Thyroid gland (tissue), 4 donors: ENCODE results near the gene AZIN2.

Experiments
- POLR2A ChIP-seq, 2 donors: fragments of 450-650 bp; IDR thresholded peaks; one replicate each; pipeline ENCODE4 v1.6.1; 2017; ENCODE audit warnings: antibody characterized with exemption in 2 of 2, mild to moderate bottlenecking in 2 of 2, moderate library complexity in 1 of 2
- TF ChIP-seq, protein P1 (sequence below), 6 experiments: fragments of 200-600 bp in 3 of 6; fragments of 450-650 bp in 3 of 6; sonication (generic) in 3 of 6; IDR thresholded peaks; one replicate each; pipeline ENCODE4 v1.5.1; 2016 to 2019; ENCODE audit warnings: antibody characterized with exemption in 6 of 6, mild to moderate bottlenecking in 2 of 6, inconsistent platforms in 1 of 6, moderate library complexity in 1 of 6

DNA sequence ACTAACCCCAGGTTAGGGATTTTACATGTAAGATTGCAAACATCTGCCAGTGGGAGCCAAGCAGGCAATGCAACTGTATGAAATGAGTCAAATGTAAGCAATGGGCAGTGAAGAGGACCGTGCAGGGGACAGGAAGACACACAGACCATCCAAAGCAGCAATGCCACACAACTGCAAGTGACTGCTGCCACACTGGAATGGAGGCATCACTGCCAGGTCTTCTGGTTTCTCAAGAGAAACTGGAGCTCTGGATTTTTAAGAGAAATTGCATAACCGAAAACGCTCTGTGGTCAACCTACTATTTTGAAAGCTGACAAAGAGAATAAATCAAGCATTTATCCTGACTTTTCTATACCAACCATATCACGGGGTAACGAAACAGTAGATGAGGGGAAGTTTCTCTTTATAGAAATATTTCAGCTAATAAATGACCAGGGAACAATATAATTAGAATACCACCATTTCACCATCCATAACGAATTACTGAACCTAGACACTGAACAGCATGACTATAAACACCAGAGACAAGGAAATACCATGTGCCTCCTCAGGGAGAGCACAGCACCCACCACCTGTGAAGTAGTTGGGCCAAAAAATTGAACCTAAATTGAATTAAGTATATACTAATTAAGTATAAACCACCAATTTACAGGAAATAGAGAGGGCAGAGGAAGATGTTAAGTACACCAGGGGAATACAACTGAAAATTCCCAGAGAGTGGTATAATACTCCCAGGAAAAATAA is 48.7 kb upstream of the AZIN2 start:
- TF ChIP-seq, protein P1, sequence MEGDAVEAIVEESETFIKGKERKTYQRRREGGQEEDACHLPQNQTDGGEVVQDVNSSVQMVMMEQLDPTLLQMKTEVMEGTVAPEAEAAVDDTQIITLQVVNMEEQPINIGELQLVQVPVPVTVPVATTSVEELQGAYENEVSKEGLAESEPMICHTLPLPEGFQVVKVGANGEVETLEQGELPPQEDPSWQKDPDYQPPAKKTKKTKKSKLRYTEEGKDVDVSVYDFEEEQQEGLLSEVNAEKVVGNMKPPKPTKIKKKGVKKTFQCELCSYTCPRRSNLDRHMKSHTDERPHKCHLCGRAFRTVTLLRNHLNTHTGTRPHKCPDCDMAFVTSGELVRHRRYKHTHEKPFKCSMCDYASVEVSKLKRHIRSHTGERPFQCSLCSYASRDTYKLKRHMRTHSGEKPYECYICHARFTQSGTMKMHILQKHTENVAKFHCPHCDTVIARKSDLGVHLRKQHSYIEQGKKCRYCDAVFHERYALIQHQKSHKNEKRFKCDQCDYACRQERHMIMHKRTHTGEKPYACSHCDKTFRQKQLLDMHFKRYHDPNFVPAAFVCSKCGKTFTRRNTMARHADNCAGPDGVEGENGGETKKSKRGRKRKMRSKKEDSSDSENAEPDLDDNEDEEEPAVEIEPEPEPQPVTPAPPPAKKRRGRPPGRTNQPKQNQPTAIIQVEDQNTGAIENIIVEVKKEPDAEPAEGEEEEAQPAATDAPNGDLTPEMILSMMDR (IDR thresholded peaks at IDR 0.05): no peak
- no peak for TF ChIP-seq POLR2A (IDR thresholded peaks at IDR 0.05)
